Measurements from ENCODE around the gene SHISA9.

SHISA9 gene

GRCh38 chr16:13269905-13270528 lies 368.6 kb downstream of the SHISA9 start:
- Histone ChIP-seq H3K36me3 (ENCODE audit: insufficient read depth, low read length) (no peaks in the 10 kb centered on the region), H3K9me2 (ENCODE audit: low read depth, low read length) (no peaks in the 10 kb centered on the region), H3K27me3 (ENCODE audit: insufficient read depth, low read length) (no peaks in the 10 kb centered on the region), H3K4me1 (ENCODE audit: insufficient read depth, low read length, severe bottlenecking) (no peaks in the 10 kb centered on the region), H3K9ac (ENCODE audit: low read length) (no peak overlapping the region), H3K27ac (ENCODE audit: low read depth, low read length, poor library complexity, severe bottlenecking) (no peak overlapping the region), H3K9me3 (ENCODE audit: low read length) (no peaks in the 10 kb centered on the region), H3K4me3 (ENCODE audit: low read depth, low read length, poor library complexity, severe bottlenecking) (no peak overlapping the region), H3F3A (ENCODE audit: insufficient read depth, low read length) (no peaks in the 10 kb centered on the region), H3K4me2 (ENCODE audit: low read length) (no peak overlapping the region), H3K79me2 (ENCODE audit: insufficient read depth, low read length) (no peaks in the 10 kb centered on the region), H4K20me1 (ENCODE audit: insufficient read depth, low read length) (no peaks in the 10 kb centered on the region), H2AFZ (ENCODE audit: low read length) (no peak overlapping the region)
- TF ChIP-seq CTCF (IDR thresholded peaks at IDR 0.05; ENCODE audit: low read length): no peak
- TF ChIP-seq EZH2 (IDR thresholded peaks at IDR 0.05; ENCODE audit: borderline replicate concordance, low read length): no peak

GRCh38 chr16:13270602-13271001 lies 369.2 kb downstream of the SHISA9 start:
- Histone ChIP-seq H3K9ac (ENCODE audit: low read length) (no peak overlapping the region), H3K4me2 (ENCODE audit: low read length) (no peak overlapping the region), H3K36me3 (ENCODE audit: insufficient read depth, low read length) (no peaks in the 10 kb centered on the region), H4K20me1 (ENCODE audit: insufficient read depth, low read length) (no peaks in the 10 kb centered on the region), H3K27me3 (ENCODE audit: insufficient read depth, low read length) (no peaks in the 10 kb centered on the region), H3K9me3 (ENCODE audit: low read length) (no peaks in the 10 kb centered on the region), H3K4me1 (ENCODE audit: insufficient read depth, low read length, severe bottlenecking) (no peaks in the 10 kb centered on the region), H3F3A (ENCODE audit: insufficient read depth, low read length) (no peaks in the 10 kb centered on the region), H2AFZ (ENCODE audit: low read length) (no peak overlapping the region), H3K79me2 (ENCODE audit: insufficient read depth, low read length) (no peaks in the 10 kb centered on the region), H3K9me2 (ENCODE audit: low read depth, low read length) (no peaks in the 10 kb centered on the region), H3K4me3 (ENCODE audit: low read depth, low read length, poor library complexity, severe bottlenecking) (no peak overlapping the region), H3K27ac (ENCODE audit: low read depth, low read length, poor library complexity, severe bottlenecking) (no peak overlapping the region)
- no peak for TF ChIP-seq EZH2 (IDR thresholded peaks at IDR 0.05; ENCODE audit: borderline replicate concordance, low read length)

GRCh38 chr16:13289515-13289914 lies 388.1 kb downstream of the SHISA9 start:
- H3K36me3 ChIP-seq (ENCODE audit: insufficient read depth, low read length): no peaks in the 10 kb centered on the region; the same call in 1 of the 2 replicates
- no peaks in the 10 kb centered on the region for H3F3A ChIP-seq (ENCODE audit: insufficient read depth, low read length)
- no peak overlapping the region for H3K27ac ChIP-seq (ENCODE audit: low read depth, low read length, poor library complexity, severe bottlenecking)
- no peaks in the 10 kb centered on the region for H3K9me3 ChIP-seq (ENCODE audit: low read length)
- no peak overlapping the region for H3K4me2 ChIP-seq (ENCODE audit: low read length)
- TF ChIP-seq CTCF (IDR thresholded peaks at IDR 0.05; ENCODE audit: low read length) (no peak), EZH2 (IDR thresholded peaks at IDR 0.05; ENCODE audit: borderline replicate concordance, low read length) (no peak)
- no peaks in the 10 kb centered on the region for H3K4me1 ChIP-seq (ENCODE audit: insufficient read depth, low read length, severe bottlenecking)
- no peaks in the 10 kb centered on the region for H3K79me2 ChIP-seq (ENCODE audit: insufficient read depth, low read length)
- no peak overlapping the region for H3K4me3 ChIP-seq (ENCODE audit: low read depth, low read length, poor library complexity, severe bottlenecking)
- no peak overlapping the region for H2AFZ ChIP-seq (ENCODE audit: low read length)
- no peak overlapping the region for H3K9ac ChIP-seq (ENCODE audit: low read length)
- no peaks in the 10 kb centered on the region for H3K9me2 ChIP-seq (ENCODE audit: low read depth, low read length)
- no peaks in the 10 kb centered on the region for H4K20me1 ChIP-seq (ENCODE audit: insufficient read depth, low read length)
- no peaks in the 10 kb centered on the region; the same call in 1 of the 2 replicates for H3K27me3 ChIP-seq (ENCODE audit: insufficient read depth, low read length)

All from OCI-LY1 (cell line).